Lower lobe of right lung (tissue), 2 donors: ENCODE measurements around the gene HDAC4. TPM values are rescaled to one million over a fixed set of nuclear protein-coding genes. Genes with fewer than 3 reads are reported as not detected.

ENCODE experiments used
- ATAC-seq, 2 donors: fragments of 200-7000 bp; cut with Tn5 transposase; one replicate each; pipeline ENCODE4 v1.9.1; 2020 to 2022; ENCODE audit warnings: mild to moderate bottlenecking in 2 of 2, moderate library complexity in 2 of 2
- DNase-seq: peaks from one replicate; pipeline ENCODE4 v3.0.0-alpha.2; 2020
- H3K27ac ChIP-seq: fragments of 200-600 bp; one replicate; pipeline ENCODE4 v1.8.0; 2022
- H3K27me3 ChIP-seq: fragments of 200-600 bp; one replicate; pipeline ENCODE4 v1.8.0; 2022; ENCODE audit warnings: low read depth
- H3K36me3 ChIP-seq: fragments of 200-600 bp; one replicate; pipeline ENCODE4 v1.8.0; 2022; ENCODE audit warnings: mild to moderate bottlenecking
- H3K4me1 ChIP-seq: fragments of 200-600 bp; one replicate; pipeline ENCODE4 v1.8.0; 2022
- H3K4me3 ChIP-seq: fragments of 200-600 bp; one replicate; pipeline ENCODE4 v1.8.0; 2022; ENCODE audit warnings: mild to moderate bottlenecking
- H3K9me3 ChIP-seq: fragments of 200-600 bp; one replicate; pipeline ENCODE4 v1.8.0; 2022
- intact Hi-C: fragments of 100-400 bp; cut with DNase I; formaldehyde crosslinking; loops from one replicate; pipeline ENCODE4 v1.11.0; 2022
- total RNA-seq: library from RNA; stranded (reverse); fragmentation: NEBNext Ultra II Directional; extraction: Animal tissue kit (Norgen Biotek cat#: 25700); gene quantifications from one replicate; pipeline ENCODE4 v1.2.1, GENCODE V29; 2021
- TF ChIP-seq, protein P1 (sequence below): fragments of 200-600 bp; IDR thresholded peaks from one replicate; pipeline ENCODE4 v1.8.0; 2022; ENCODE audit warnings: antibody characterized with exemption, mild to moderate bottlenecking
- donor health status: DM: no; HTN: yes; CAD: no; lungs with severe emphysema.

The HDAC4 gene
- total RNA-seq, 1 donor from 2014 or later, result 44.9 TPM

- ATAC-seq (peak in 1 of 2 donors; percentile 38), DNase-seq (no peak)
- Histone ChIP-seq H3K4me1 (no peaks in the 10 kb centered on the region), H3K4me3 (no peak overlapping the region), H3K9me3 (peaks cover 8% of the 10 kb centered on the region), H3K27me3 (no peaks in the 10 kb centered on the region), H3K27ac (no peak overlapping the region), H3K36me3 (peaks cover 42% of the 10 kb centered on the region)
- intact Hi-C loops, result no loop called here
- TF ChIP-seq, protein P1, sequence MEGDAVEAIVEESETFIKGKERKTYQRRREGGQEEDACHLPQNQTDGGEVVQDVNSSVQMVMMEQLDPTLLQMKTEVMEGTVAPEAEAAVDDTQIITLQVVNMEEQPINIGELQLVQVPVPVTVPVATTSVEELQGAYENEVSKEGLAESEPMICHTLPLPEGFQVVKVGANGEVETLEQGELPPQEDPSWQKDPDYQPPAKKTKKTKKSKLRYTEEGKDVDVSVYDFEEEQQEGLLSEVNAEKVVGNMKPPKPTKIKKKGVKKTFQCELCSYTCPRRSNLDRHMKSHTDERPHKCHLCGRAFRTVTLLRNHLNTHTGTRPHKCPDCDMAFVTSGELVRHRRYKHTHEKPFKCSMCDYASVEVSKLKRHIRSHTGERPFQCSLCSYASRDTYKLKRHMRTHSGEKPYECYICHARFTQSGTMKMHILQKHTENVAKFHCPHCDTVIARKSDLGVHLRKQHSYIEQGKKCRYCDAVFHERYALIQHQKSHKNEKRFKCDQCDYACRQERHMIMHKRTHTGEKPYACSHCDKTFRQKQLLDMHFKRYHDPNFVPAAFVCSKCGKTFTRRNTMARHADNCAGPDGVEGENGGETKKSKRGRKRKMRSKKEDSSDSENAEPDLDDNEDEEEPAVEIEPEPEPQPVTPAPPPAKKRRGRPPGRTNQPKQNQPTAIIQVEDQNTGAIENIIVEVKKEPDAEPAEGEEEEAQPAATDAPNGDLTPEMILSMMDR, result no peak
These were observed 341.0 kb downstream of the HDAC4 start for GRCh38 chr2:239059854-239060253.

DNA sequence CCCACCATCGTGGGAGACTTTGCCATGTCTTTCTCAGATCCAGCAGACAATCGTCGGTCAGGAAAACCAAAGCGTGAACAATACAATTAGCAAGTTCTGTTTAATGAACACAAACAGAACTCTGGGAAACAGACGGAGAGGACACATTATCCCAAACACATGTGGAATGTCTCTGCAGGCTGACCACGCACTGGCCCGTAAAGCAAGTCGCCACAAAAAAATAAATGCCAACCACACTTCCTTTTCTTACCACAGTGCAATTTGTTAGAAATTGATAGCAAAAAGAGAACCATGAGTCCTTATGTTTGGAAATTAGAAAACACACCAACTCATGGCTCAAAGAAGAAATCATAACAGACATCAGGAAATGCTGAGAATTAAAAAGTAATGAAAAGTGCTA, 342.1 kb downstream of the HDAC4 start:
- Histone ChIP-seq H3K27me3 (no peaks in the 10 kb centered on the region), H3K36me3 (peaks cover 42% of the 10 kb centered on the region), H3K9me3 (peaks cover 8% of the 10 kb centered on the region), H3K4me1 (no peaks in the 10 kb centered on the region), H3K4me3 (no peak overlapping the region), H3K27ac (no peak overlapping the region)
- intact Hi-C loops, result no loop called here
- TF ChIP-seq, protein P1, result no peak
- DNase-seq (no peak), ATAC-seq (no peak)

GRCh38 chr2:239057533-239057932, 343.3 kb downstream of the HDAC4 start:
- TF ChIP-seq, protein P1, result no peak
- Histone ChIP-seq H3K27ac (no peak overlapping the region), H3K27me3 (no peaks in the 10 kb centered on the region), H3K36me3 (peaks cover 48% of the 10 kb centered on the region), H3K9me3 (peaks cover 8% of the 10 kb centered on the region), H3K4me3 (no peak overlapping the region), H3K4me1 (no peaks in the 10 kb centered on the region)
- no peak for DNase-seq
- intact Hi-C loops, result no loop called here
- ATAC-seq, result no peak

DNA sequence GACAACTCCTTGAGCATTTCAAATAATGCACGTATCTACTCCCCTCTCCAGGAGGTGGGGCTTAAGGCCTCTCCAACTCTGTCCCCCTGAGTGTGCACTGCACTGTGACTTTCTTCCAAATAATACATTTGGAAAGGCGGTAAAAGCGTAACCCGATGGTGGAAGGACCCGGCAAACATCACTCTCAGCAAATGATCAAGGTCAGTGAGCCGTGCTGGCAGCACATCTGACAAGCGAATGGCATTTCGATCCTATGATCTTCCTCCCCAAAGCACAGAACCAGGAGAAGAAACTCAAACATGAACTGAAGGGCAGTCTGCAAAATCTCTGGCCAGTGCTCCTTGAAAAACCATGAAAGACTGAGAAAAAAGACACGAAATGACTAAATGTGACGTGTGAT, 344.2 kb downstream of the HDAC4 start:
- H3K27ac ChIP-seq, result no peak overlapping the region
- H3K4me3 ChIP-seq, result no peak overlapping the region
- DNase-seq (no peak), ATAC-seq (no peak)
- peaks cover 8% of the 10 kb centered on the region for H3K9me3 ChIP-seq
- intact Hi-C loops, result no loop called here
- H3K27me3 ChIP-seq, result no peaks in the 10 kb centered on the region
- H3K4me1 ChIP-seq, result no peaks in the 10 kb centered on the region
- TF ChIP-seq, protein P1, result no peak
- peaks cover 49% of the 10 kb centered on the region for H3K36me3 ChIP-seq

GRCh38 chr2:239055756-239056493, 344.9 kb downstream of the HDAC4 start:
- Histone ChIP-seq H3K27me3 (no peaks in the 10 kb centered on the region), H3K4me1 (no peaks in the 10 kb centered on the region), H3K4me3 (no peak overlapping the region), H3K9me3 (peaks cover 8% of the 10 kb centered on the region), H3K36me3 (peaks cover 54% of the 10 kb centered on the region), H3K27ac (no peak overlapping the region)
- DNase-seq (no peak), ATAC-seq (no peak)
- TF ChIP-seq, protein P1, result no peak
- intact Hi-C loops, result no loop called here
